Thyroid gland (tissue), 4 donors: ENCODE data around the gene CFB.

Source experiments
- POLR2A ChIP-seq, 2 donors: fragments of 450-650 bp; IDR thresholded peaks; one replicate each; pipeline ENCODE4 v1.6.1; 2017; ENCODE audit warnings: antibody characterized with exemption in 2 of 2, mild to moderate bottlenecking in 2 of 2, moderate library complexity in 1 of 2
- TF ChIP-seq, protein P1 (sequence below), 6 experiments: fragments of 200-600 bp in 3 of 6; fragments of 450-650 bp in 3 of 6; sonication (generic) in 3 of 6; IDR thresholded peaks; one replicate each; pipeline ENCODE4 v1.5.1; 2016 to 2019; ENCODE audit warnings: antibody characterized with exemption in 6 of 6, mild to moderate bottlenecking in 2 of 6, inconsistent platforms in 1 of 6, moderate library complexity in 1 of 6

GRCh38 chr6:31898383-31899011 lies 47.4 kb upstream of the CFB start:
- TF ChIP-seq, protein P1, sequence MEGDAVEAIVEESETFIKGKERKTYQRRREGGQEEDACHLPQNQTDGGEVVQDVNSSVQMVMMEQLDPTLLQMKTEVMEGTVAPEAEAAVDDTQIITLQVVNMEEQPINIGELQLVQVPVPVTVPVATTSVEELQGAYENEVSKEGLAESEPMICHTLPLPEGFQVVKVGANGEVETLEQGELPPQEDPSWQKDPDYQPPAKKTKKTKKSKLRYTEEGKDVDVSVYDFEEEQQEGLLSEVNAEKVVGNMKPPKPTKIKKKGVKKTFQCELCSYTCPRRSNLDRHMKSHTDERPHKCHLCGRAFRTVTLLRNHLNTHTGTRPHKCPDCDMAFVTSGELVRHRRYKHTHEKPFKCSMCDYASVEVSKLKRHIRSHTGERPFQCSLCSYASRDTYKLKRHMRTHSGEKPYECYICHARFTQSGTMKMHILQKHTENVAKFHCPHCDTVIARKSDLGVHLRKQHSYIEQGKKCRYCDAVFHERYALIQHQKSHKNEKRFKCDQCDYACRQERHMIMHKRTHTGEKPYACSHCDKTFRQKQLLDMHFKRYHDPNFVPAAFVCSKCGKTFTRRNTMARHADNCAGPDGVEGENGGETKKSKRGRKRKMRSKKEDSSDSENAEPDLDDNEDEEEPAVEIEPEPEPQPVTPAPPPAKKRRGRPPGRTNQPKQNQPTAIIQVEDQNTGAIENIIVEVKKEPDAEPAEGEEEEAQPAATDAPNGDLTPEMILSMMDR (IDR thresholded peaks at IDR 0.05) = peak in 1 of 6 experiments; percentile 7
- TF ChIP-seq POLR2A (IDR thresholded peaks at IDR 0.05) = peak in 1 of 2 donors; percentile 60
